Measurements from ENCODE around the gene PPP2R2D. TPM values are rescaled to one million over a fixed set of nuclear protein-coding genes. Genes with fewer than 3 reads are reported as not detected.
A peak's percentile ranks its signal among the peaks of the same experiment; 100 is the strongest.

Gene PPP2R2D
- polyA plus RNA-seq (2011; rRNA removed) (27.2 and 27.9 TPM in 2 replicates), polyA minus RNA-seq (2011; rRNA and poly(A)+ RNA removed) (28.0 and 33.3 TPM in 2 replicates)

GRCh38 chr10:131900350-131901152 lies at the start of gene PPP2R2D:
TSS of gene PPP2R2D (plus strand) at chr10:131901008. CDS start at chr10:131901149, 141 bp downstream.
- DNase-seq (ENCODE audit: low read depth, low spot score) = peak; percentile 57
- H3K4me3 ChIP-seq (ENCODE audit: low read depth, low read length) = peak within 1 kb of the TSS; percentile 79
- TF ChIP-seq, protein P1, sequence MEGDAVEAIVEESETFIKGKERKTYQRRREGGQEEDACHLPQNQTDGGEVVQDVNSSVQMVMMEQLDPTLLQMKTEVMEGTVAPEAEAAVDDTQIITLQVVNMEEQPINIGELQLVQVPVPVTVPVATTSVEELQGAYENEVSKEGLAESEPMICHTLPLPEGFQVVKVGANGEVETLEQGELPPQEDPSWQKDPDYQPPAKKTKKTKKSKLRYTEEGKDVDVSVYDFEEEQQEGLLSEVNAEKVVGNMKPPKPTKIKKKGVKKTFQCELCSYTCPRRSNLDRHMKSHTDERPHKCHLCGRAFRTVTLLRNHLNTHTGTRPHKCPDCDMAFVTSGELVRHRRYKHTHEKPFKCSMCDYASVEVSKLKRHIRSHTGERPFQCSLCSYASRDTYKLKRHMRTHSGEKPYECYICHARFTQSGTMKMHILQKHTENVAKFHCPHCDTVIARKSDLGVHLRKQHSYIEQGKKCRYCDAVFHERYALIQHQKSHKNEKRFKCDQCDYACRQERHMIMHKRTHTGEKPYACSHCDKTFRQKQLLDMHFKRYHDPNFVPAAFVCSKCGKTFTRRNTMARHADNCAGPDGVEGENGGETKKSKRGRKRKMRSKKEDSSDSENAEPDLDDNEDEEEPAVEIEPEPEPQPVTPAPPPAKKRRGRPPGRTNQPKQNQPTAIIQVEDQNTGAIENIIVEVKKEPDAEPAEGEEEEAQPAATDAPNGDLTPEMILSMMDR (IDR thresholded peaks at IDR 0.05; ENCODE audit: low read depth, low read length) = no peak
- CTCF ChIA-PET = interaction anchor here (2.1 to 5.4 kb wide), 2 partner anchors 15 to 123 kb away, joined by 13 to 38 read pairs; no protein-coding TSS in a partner anchor
- no peaks in the 10 kb centered on the region; the same call in 1 of the 2 replicates for H3K9me3 ChIP-seq (ENCODE audit: control insufficient read depth, insufficient read depth, low read length)
- peak within 1 kb of the TSS; percentile 47 for H3K27ac ChIP-seq (ENCODE audit: low read depth, low read length)
- H3K27me3 ChIP-seq (ENCODE audit: control insufficient read depth, insufficient read depth, low read length) = peaks cover 30% of the 10 kb centered on the region
- POLR2A ChIA-PET = interaction anchor here (1.0 kb wide), 1 partner anchor 81 kb away, joined by 4 read pairs; the partner anchor contains the start of gene BNIP3

DNA sequence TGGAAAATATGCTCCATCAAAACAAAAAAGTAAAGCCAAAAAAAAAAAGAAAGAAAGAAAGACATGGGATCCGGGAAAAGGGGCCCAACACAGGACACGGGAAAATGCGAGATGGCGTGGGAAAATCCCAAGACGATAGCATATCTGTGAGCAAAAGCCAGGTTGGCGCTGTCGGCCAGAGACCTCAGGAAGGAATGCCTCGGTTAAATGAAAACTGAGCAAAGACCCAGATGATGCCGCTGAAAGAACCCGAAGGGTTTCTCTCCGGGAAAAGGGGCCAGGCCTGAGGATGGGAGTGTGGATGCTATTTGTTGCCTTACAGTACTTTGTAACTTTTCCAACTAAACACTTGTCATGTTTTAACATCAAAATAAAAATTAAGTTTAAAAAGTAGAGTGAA lies 49.5 kb upstream of the PPP2R2D start:
- no peak for DNase-seq (ENCODE audit: low read depth, low spot score)
- no peak overlapping the region for H3K27ac ChIP-seq (ENCODE audit: low read depth, low read length)
- ChIA-PET POLR2A (no interaction called here), CTCF (no interaction called here)
- TF ChIP-seq, protein P1 (IDR thresholded peaks at IDR 0.05; ENCODE audit: low read depth, low read length) = no peak
- H3K27me3 ChIP-seq (ENCODE audit: control insufficient read depth, insufficient read depth, low read length) = no peaks in the 10 kb centered on the region
- H3K9me3 ChIP-seq (ENCODE audit: control insufficient read depth, insufficient read depth, low read length) = peaks cover 84% of the 10 kb centered on the region
- no peak overlapping the region for H3K4me3 ChIP-seq (ENCODE audit: low read depth, low read length)

- POLR2A ChIA-PET = no interaction called here
- DNase-seq (ENCODE audit: low read depth, low spot score) = no peak
- peaks cover 84% of the 10 kb centered on the region for H3K9me3 ChIP-seq (ENCODE audit: control insufficient read depth, insufficient read depth, low read length)
- no peak overlapping the region for H3K27ac ChIP-seq (ENCODE audit: low read depth, low read length)
- CTCF ChIA-PET = no interaction called here
- no peaks in the 10 kb centered on the region for H3K27me3 ChIP-seq (ENCODE audit: control insufficient read depth, insufficient read depth, low read length)
- TF ChIP-seq, protein P1 (IDR thresholded peaks at IDR 0.05; ENCODE audit: low read depth, low read length) = no peak
- H3K4me3 ChIP-seq (ENCODE audit: low read depth, low read length) = no peak overlapping the region
These were observed 48.5 kb upstream of the PPP2R2D start for GRCh38 chr10:131852176-131852822.

DNA sequence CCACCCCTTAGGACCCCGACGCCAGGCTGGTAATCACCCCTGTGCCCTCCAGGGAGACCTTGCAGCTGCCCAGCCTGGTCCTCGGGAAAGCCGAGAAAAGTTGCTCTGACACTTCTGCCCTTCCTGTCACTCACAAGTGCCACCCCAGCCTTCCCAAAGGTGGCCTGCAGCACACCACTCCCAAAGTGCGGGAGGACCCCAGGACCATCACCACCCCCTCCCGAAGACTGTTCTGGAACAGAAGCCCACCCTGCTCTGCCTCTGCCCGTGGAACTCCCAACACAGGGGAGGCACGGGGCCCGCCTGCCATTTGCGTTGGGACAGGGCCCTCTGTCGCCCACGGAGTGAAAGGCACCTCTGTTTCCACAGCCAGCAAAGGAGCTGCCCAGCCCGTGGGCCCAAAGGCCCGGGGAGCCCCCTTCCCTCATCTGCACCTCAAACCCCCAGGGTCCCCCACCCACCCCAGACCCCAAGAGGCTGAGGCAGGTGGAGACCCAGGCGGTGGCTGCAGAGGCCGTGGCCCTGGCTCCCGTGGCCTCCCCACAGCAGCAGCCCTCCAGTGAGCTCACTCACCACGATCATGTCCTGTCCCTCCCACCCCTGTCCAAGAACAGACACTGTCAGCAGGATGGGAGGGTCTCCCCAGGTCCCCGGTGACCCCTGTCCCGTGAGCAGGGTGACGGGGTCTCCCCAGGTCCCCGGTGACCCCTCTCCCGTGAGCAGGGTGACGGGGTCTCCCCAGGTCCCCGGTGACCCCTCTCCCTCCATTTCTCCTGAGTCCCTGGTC lies 47.8 kb upstream of the PPP2R2D start:
- Histone ChIP-seq H3K9me3 (ENCODE audit: control insufficient read depth, insufficient read depth, low read length) (peaks cover 87% of the 10 kb centered on the region), H3K4me3 (ENCODE audit: low read depth, low read length) (no peak overlapping the region), H3K27ac (ENCODE audit: low read depth, low read length) (no peak overlapping the region), H3K27me3 (ENCODE audit: control insufficient read depth, insufficient read depth, low read length) (no peaks in the 10 kb centered on the region)
- DNase-seq (ENCODE audit: low read depth, low spot score) = no peak
- TF ChIP-seq, protein P1 (IDR thresholded peaks at IDR 0.05; ENCODE audit: low read depth, low read length) = no peak
- POLR2A ChIA-PET = no interaction called here
- CTCF ChIA-PET = no interaction called here
